Chondrocyte (in vitro differentiated cells): ENCODE data around the gene SERPINI1. TPM values are rescaled to one million over a fixed set of nuclear protein-coding genes. Genes with fewer than 3 reads are reported as not detected.

ENCODE experiments used
- DNase-seq: peaks from one replicate; pipeline ENCODE4 v3.0.0; 2021; ENCODE audit warnings: mixed read lengths, low spot score
- H3K27ac Mint-ChIP-seq: one replicate; pipeline ENCODE4 v1.8.0; 2021; ENCODE audit warnings: mild to moderate bottlenecking, moderate library complexity, mixed read lengths; ENCODE audit not compliant: unreplicated experiment
- H3K27me3 Mint-ChIP-seq: 2 replicates; pipeline ENCODE4 v1.8.0; 2021; ENCODE audit warnings: low read depth, mixed read lengths
- H3K36me3 Mint-ChIP-seq: 2 replicates; pipeline ENCODE4 v1.8.0; 2021; ENCODE audit warnings: low read depth, mixed read lengths
- H3K4me1 Mint-ChIP-seq: 2 replicates; pipeline ENCODE4 v1.8.0; 2021; ENCODE audit warnings: low read depth, mild to moderate bottlenecking, mixed read lengths
- H3K4me3 Mint-ChIP-seq: one replicate; pipeline ENCODE4 v1.8.0; 2021; ENCODE audit warnings: mild to moderate bottlenecking, moderate library complexity, mixed read lengths; ENCODE audit not compliant: unreplicated experiment
- H3K9me3 Mint-ChIP-seq: 2 replicates; pipeline ENCODE4 v1.8.0; 2021; ENCODE audit warnings: low read depth, mixed read lengths
- CTCF ChIP-seq: fragments of 200-600 bp; sonication (generic); IDR thresholded peaks from 2 replicates; pipeline ENCODE4 v1.5.0; 2021; ENCODE audit warnings: antibody characterized with exemption, mild to moderate bottlenecking, moderate library complexity
- total RNA-seq: library from RNA; stranded (reverse); gene quantifications from 3 replicates; pipeline ENCODE4 v1.2.1, GENCODE V29; 2021

SERPINI1 gene
- total RNA-seq, 1 donor from 2014 or later, result 2.5 TPM

- no peak for DNase-seq
- no peaks in the 10 kb centered on the region for H3K36me3 Mint-ChIP-seq
Observed at GRCh38 chr3:167830007-167830406, 94.5 kb downstream of the SERPINI1 start.

GRCh38 chr3:167835359-167835758 is 99.8 kb downstream of the SERPINI1 start:
- Mint-ChIP-seq H3K4me3 (no peak overlapping the region), H3K27ac (no peak overlapping the region), H3K36me3 (no peaks in the 10 kb centered on the region), H3K27me3 (peaks cover 32% of the 10 kb centered on the region), H3K4me1 (no peaks in the 10 kb centered on the region), H3K9me3 (no peaks in the 10 kb centered on the region)
- DNase-seq, result no peak
- TF ChIP-seq CTCF, result no peak

More at GRCh38 chr3:167830007-167830406, 94.5 kb downstream of the SERPINI1 start:
- no peaks in the 10 kb centered on the region for H3K9me3 Mint-ChIP-seq
- H3K4me3 Mint-ChIP-seq, result no peak overlapping the region
- TF ChIP-seq CTCF, result no peak
- no peaks in the 10 kb centered on the region for H3K4me1 Mint-ChIP-seq
- H3K27ac Mint-ChIP-seq, result no peak overlapping the region
- peaks cover 26% of the 10 kb centered on the region for H3K27me3 Mint-ChIP-seq

- no peak for DNase-seq
- H3K4me3 Mint-ChIP-seq, result no peak overlapping the region
- TF ChIP-seq CTCF, result no peak
- peaks cover 28% of the 10 kb centered on the region for H3K27me3 Mint-ChIP-seq
- H3K36me3 Mint-ChIP-seq, result no peaks in the 10 kb centered on the region
- H3K4me1 Mint-ChIP-seq, result no peaks in the 10 kb centered on the region
- no peak overlapping the region for H3K27ac Mint-ChIP-seq
- no peaks in the 10 kb centered on the region for H3K9me3 Mint-ChIP-seq
Observed at GRCh38 chr3:167835953-167836352, 100.4 kb downstream of the SERPINI1 start.

GRCh38 chr3:167837466-167837865 is 101.9 kb downstream of the SERPINI1 start:
- peak; percentile 47 for TF ChIP-seq CTCF
- DNase-seq, result no peak
- Mint-ChIP-seq H3K4me3 (no peak overlapping the region), H3K36me3 (no peaks in the 10 kb centered on the region), H3K4me1 (no peaks in the 10 kb centered on the region), H3K9me3 (no peaks in the 10 kb centered on the region), H3K27ac (no peak overlapping the region), H3K27me3 (peaks cover 25% of the 10 kb centered on the region)

- no peak for TF ChIP-seq CTCF
- H3K4me3 Mint-ChIP-seq, result no peak overlapping the region
- no peak overlapping the region for H3K27ac Mint-ChIP-seq
- peaks cover 14% of the 10 kb centered on the region for H3K27me3 Mint-ChIP-seq
- H3K4me1 Mint-ChIP-seq, result no peaks in the 10 kb centered on the region
- no peak for DNase-seq
- H3K36me3 Mint-ChIP-seq, result no peaks in the 10 kb centered on the region
- no peaks in the 10 kb centered on the region for H3K9me3 Mint-ChIP-seq
Observed at GRCh38 chr3:167839460-167840134, 104.1 kb downstream of the SERPINI1 start.
